Fibroblast of villous mesenchyme (primary cell): ENCODE data around the gene SMG9. TPM values are rescaled to one million over a fixed set of nuclear protein-coding genes. Genes with fewer than 3 reads are reported as not detected.

Experiments used
- DNase-seq: peaks from one replicate; pipeline ENCODE4 v3.0.0-alpha.2; 2010; ENCODE audit warnings: low read depth
- H3K4me3 ChIP-seq: 2 replicates; pipeline ENCODE4 v1.5.1; 2011; ENCODE audit warnings: low read depth, mild to moderate bottlenecking, low read length
- CTCF ChIP-seq: IDR thresholded peaks from 2 replicates; pipeline ENCODE4 v1.5.1; 2012; ENCODE audit warnings: low read depth, mild to moderate bottlenecking, low read length; ENCODE audit not compliant: insufficient read depth
- total RNA-seq: library from RNA; depleted of rRNA; stranded (reverse); fragments of >200 nt; gene quantifications from 2 replicates; pipeline ENCODE4 v1.2.3, GENCODE V29; 2012

SMG9 gene
- total RNA-seq, 1 donor = 13.0 TPM

- H3K4me3 ChIP-seq = no peak overlapping the region
- DNase-seq = no peak
- TF ChIP-seq CTCF = no peak
Observed at GRCh38 chr19:43711751-43712355, 42.9 kb downstream of the SMG9 start.

- H3K4me3 ChIP-seq = no peak overlapping the region
- TF ChIP-seq CTCF = no peak
- no peak for DNase-seq
Observed at GRCh38 chr19:43708716-43709115, 46.0 kb downstream of the SMG9 start.

GRCh38 chr19:43707158-43707712 is 47.5 kb downstream of the SMG9 start:
- no peak for TF ChIP-seq CTCF
- DNase-seq = no peak

GRCh38 chr19:43705729-43706128 is 49.0 kb downstream of the SMG9 start:
- H3K4me3 ChIP-seq = no peak overlapping the region
- TF ChIP-seq CTCF = no peak
- no peak for DNase-seq

More at GRCh38 chr19:43707158-43707712, 47.5 kb downstream of the SMG9 start:
- no peak overlapping the region for H3K4me3 ChIP-seq

GRCh38 chr19:43704002-43704705 is 50.6 kb downstream of the SMG9 start:
- H3K4me3 ChIP-seq = no peak overlapping the region
- TF ChIP-seq CTCF = no peak
- no peak for DNase-seq

GRCh38 chr19:43700395-43701000 is 54.3 kb downstream of the SMG9 start:
- DNase-seq = peak; percentile 76
- H3K4me3 ChIP-seq = peak overlapping the region; percentile 35
- no peak for TF ChIP-seq CTCF
